K562 treated with DMSO at 1 percent for 12 hours (cell line): Measurements from ENCODE around the gene CTAG1A. TPM values are rescaled to one million over a fixed set of nuclear protein-coding genes. Genes with fewer than 3 reads are reported as not detected.

ENCODE experiments used
- total RNA-seq: library from RNA; unstranded; fragments of 300-600 nt; gene quantifications from 2 replicates; pipeline ENCODE4 v1.2.3, GENCODE V29; 2022; ENCODE audit not compliant: insufficient read depth

Gene CTAG1A
- total RNA-seq, result not detected in 2 replicates

GRCh38 chrX:154584585-154585183, at the start of gene CTAG1A:
CTAG1A (plus strand) TSS chrX:154585133; CDS start chrX:154585207, 74 bp downstream.

GRCh38 chrX:154546354-154547244, 38.3 kb upstream of the CTAG1A start, which contains the start of gene G6PD:
G6PD (minus strand) TSS chrX:154546846; CDS start chrX:154546155, 691 bp downstream.

GRCh38 chrX:154547245-154548027, 37.5 kb upstream of the CTAG1A start, which contains the start of gene IKBKG:
IKBKG (plus strand) TSS chrX:154547620; CDS start chrX:154552003, 4,383 bp downstream.

GRCh38 chrX:154619182-154619581, 34.2 kb downstream of the CTAG1A start, which contains the start of gene CTAG1B:
CTAG1B (minus strand) TSS chrX:154619282; CDS start chrX:154619218, 64 bp downstream.

Other genes starting within 250 kb of the CTAG1A start
- 341 and 418 TPM in 2 replicates for gene FLNA, start 210.5 kb upstream of the CTAG1A start, total RNA-seq
- gene EMD, start 205.8 kb upstream of the CTAG1A start, total RNA-seq, result 91.1 and 109 TPM in 2 replicates
- gene RPL10, start 186.8 kb upstream of the CTAG1A start, total RNA-seq, result 13,537 and 14,219 TPM in 2 replicates
- 17.3 and 23.7 TPM in 2 replicates for gene DNASE1L1, start 175.9 kb upstream of the CTAG1A start, total RNA-seq
- gene TAFAZZIN, start 173.6 kb upstream of the CTAG1A start, total RNA-seq, result 35.8 and 57.5 TPM in 2 replicates
- 160 and 217 TPM in 2 replicates for gene ATP6AP1, start 156.5 kb upstream of the CTAG1A start, total RNA-seq
- gene GDI1, start 148.0 kb upstream of the CTAG1A start, total RNA-seq, result 95.4 and 142 TPM in 2 replicates
- gene FAM50A, start 141.0 kb upstream of the CTAG1A start, total RNA-seq, result 157 and 192 TPM in 2 replicates
- gene PLXNA3, start 126.9 kb upstream of the CTAG1A start, total RNA-seq, result 4.0 and 16.9 TPM in 2 replicates
- gene LAGE3, start 105.9 kb upstream of the CTAG1A start, total RNA-seq, result 161 and 296 TPM in 2 replicates
- gene UBL4A, start 98.5 kb upstream of the CTAG1A start, total RNA-seq, result 70.2 and 101 TPM in 2 replicates
- 31.6 and 46.3 TPM in 2 replicates for gene SLC10A3, start 94.5 kb upstream of the CTAG1A start, total RNA-seq
- gene FAM3A, start 68.9 kb upstream of the CTAG1A start, total RNA-seq, result 90.5 and 100 TPM in 2 replicates
- 131 and 186 TPM in 2 replicates for gene G6PD, start 38.3 kb upstream of the CTAG1A start, total RNA-seq
- 42.2 and 49.6 TPM in 2 replicates for gene IKBKG, start 37.5 kb upstream of the CTAG1A start, total RNA-seq
- not detected in 2 replicates for gene CTAG1B, start 34.1 kb downstream of the CTAG1A start, total RNA-seq
- 16.6 and 36.6 TPM in 2 replicates for gene CTAG2, start 68.4 kb downstream of the CTAG1A start, total RNA-seq
- gene GAB3, start 165.9 kb downstream of the CTAG1A start, total RNA-seq, result 5.4 and 12.2 TPM in 2 replicates
- 67.5 and 90.0 TPM in 2 replicates for gene DKC1, start 177.7 kb downstream of the CTAG1A start, total RNA-seq
- gene MPP1, start 220.4 kb downstream of the CTAG1A start, total RNA-seq, result 156 and 272 TPM in 2 replicates
- gene SMIM9, start 249.5 kb downstream of the CTAG1A start, total RNA-seq, result not detected in 2 replicates